ENCODE results near the gene CDKAL1.

- TF ChIP-seq CTCF (IDR thresholded peaks at IDR 0.05; ENCODE audit: control extremely low read depth in 1 of 3, insufficient read depth in 1 of 3, low read depth in 1 of 3, low read length in 3 of 3), result no peak
- no peak for TF ChIP-seq TAF1 (IDR thresholded peaks at IDR 0.05; ENCODE audit: low read depth, low read length)
- no peak for TF ChIP-seq TBP (IDR thresholded peaks at IDR 0.05; ENCODE audit: low read depth, low read length)
- no peak for TF ChIP-seq POLR2A (IDR thresholded peaks at IDR 0.05; ENCODE audit: control extremely low read depth in 1 of 2, low read depth in 2 of 2, low read length in 2 of 2)
- TF ChIP-seq JUN (IDR thresholded peaks at IDR 0.05; ENCODE audit: low read depth, low read length), result no peak
- no peak for TF ChIP-seq SP1 (IDR thresholded peaks at IDR 0.05; ENCODE audit: low read depth, low read length)
- TF ChIP-seq TCF12 (IDR thresholded peaks at IDR 0.05; ENCODE audit: low read depth, low read length), result no peak
- TF ChIP-seq SP2 (IDR thresholded peaks at IDR 0.05; ENCODE audit: low read length), result no peak
- no peak for TF ChIP-seq EZH2 (IDR thresholded peaks at IDR 0.05; ENCODE audit: low read depth, low read length, severe bottlenecking)
- no peak for TF ChIP-seq GABPA (IDR thresholded peaks at IDR 0.05; ENCODE audit: borderline replicate concordance, insufficient read depth, low read length)
- TF ChIP-seq CBX8 (IDR thresholded peaks at IDR 0.05; ENCODE audit: borderline replicate concordance, low read depth, low read length), result no peak
- no peak for TF ChIP-seq PHF8 (conservative IDR thresholded peaks at IDR 0.05; ENCODE audit: low read depth, low read length)
- no peak for TF ChIP-seq USF2 (IDR thresholded peaks at IDR 0.05; ENCODE audit: low read length)
These were observed 694.2 kb downstream of the CDKAL1 start for GRCh38 chr6:21228411-21228810.

Measured in H1 (cell line).